ENCODE measurements around the gene NFASC.

Gene NFASC

DNA sequence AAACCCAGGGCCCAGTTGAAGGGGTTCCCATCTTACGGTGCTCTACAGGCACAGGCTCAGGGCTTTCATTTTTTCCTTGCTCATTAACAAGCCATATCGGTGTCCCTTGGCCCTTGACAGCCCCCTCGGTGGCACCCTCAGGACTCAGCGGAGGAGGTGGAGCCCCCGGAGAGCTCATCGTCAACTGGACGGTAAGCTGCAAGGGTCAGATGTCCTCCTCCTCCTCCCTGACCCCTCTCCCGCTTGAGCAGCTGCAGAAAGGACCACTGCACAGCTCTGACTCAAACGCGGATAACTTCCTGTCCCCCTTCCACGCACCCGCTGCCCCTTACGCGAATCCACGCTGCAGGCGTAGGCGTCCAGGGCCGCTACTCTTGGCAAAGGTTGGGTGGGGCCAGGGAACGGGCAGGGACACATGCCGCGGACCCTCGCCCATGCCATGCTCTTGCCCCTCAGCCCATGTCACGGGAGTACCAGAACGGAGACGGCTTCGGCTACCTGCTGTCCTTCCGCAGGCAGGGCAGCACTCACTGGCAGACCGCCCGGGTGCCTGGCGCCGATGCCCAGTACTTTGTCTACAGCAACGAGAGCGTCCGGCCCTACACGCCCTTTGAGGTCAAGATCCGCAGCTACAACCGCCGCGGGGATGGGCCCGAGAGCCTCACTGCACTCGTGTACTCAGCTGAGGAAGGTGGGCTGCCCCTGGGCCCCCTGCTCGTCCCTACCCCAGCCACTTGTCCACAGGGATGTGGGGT lies 198.9 kb downstream of the NFASC start:
- Histone ChIP-seq H3K36me3 (ENCODE audit: insufficient read depth, low read length) (no peaks in the 10 kb centered on the region), H3K27ac (ENCODE audit: low read depth, low read length) (no peak overlapping the region), H3K4me1 (ENCODE audit: insufficient read depth, low read length) (peaks cover 7% of the 10 kb centered on the region), H3K27me3 (ENCODE audit: control insufficient read depth in 1 of 2, insufficient read depth in 2 of 2, low read length in 2 of 2) (no peaks in the 10 kb centered on the region), H3K9me3 (ENCODE audit: low read length) (no peaks in the 10 kb centered on the region), H3K9ac (ENCODE audit: low read length) (no peak overlapping the region), H3K4me3 (ENCODE audit: low read depth in 1 of 2, low read length in 2 of 2) (no peak overlapping the region)

GRCh38 chr1:205071028-205071409 lies 200.4 kb downstream of the NFASC start:
- Histone ChIP-seq H3K36me3 (ENCODE audit: insufficient read depth, low read length) (no peaks in the 10 kb centered on the region), H3K9me3 (ENCODE audit: low read length) (no peaks in the 10 kb centered on the region), H3K4me1 (ENCODE audit: insufficient read depth, low read length) (peaks cover 7% of the 10 kb centered on the region), H3K27ac (ENCODE audit: low read depth, low read length) (no peak overlapping the region), H3K4me3 (ENCODE audit: low read depth in 1 of 2, low read length in 2 of 2) (no peak overlapping the region), H3K9ac (ENCODE audit: low read length) (no peak overlapping the region), H3K27me3 (ENCODE audit: control insufficient read depth in 1 of 2, insufficient read depth in 2 of 2, low read length in 2 of 2) (no peaks in the 10 kb centered on the region)

- no peak overlapping the region for H3K4me3 ChIP-seq (ENCODE audit: low read depth in 1 of 2, low read length in 2 of 2)
- H3K9ac ChIP-seq (ENCODE audit: low read length): no peak overlapping the region
- no peaks in the 10 kb centered on the region for H3K36me3 ChIP-seq (ENCODE audit: insufficient read depth, low read length)
- H3K9me3 ChIP-seq (ENCODE audit: low read length): no peaks in the 10 kb centered on the region
- no peak overlapping the region for H3K27ac ChIP-seq (ENCODE audit: low read depth, low read length)
- H3K4me1 ChIP-seq (ENCODE audit: insufficient read depth, low read length): peaks cover 7% of the 10 kb centered on the region
- H3K27me3 ChIP-seq (ENCODE audit: control insufficient read depth in 1 of 2, insufficient read depth in 2 of 2, low read length in 2 of 2): no peaks in the 10 kb centered on the region
Observed at GRCh38 chr1:205071801-205072200, 201.1 kb downstream of the NFASC start.

DNA sequence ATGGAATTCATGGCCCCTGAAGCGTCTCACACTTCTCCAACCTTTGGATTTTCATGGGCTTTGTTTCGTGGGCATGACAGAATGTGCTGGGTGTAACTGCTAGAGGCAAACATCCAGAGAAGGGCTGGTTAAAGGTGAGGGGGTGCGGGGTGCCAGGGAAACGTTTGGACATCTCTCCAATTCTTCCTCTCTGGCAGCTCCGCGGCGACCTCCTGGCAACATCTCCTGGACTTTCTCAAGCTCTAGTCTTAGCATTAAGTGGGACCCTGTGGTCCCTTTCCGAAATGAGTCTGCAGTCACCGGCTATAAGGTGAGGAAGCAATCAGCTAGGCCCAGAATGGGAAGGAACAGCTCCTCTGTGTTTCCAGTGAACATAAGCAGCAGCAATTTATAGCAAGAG lies 201.6 kb downstream of the NFASC start:
- H3K36me3 ChIP-seq (ENCODE audit: insufficient read depth, low read length): no peaks in the 10 kb centered on the region
- H3K9me3 ChIP-seq (ENCODE audit: low read length): no peaks in the 10 kb centered on the region
- peaks cover 7% of the 10 kb centered on the region for H3K4me1 ChIP-seq (ENCODE audit: insufficient read depth, low read length)
- H3K27ac ChIP-seq (ENCODE audit: low read depth, low read length): no peak overlapping the region
- no peak overlapping the region for H3K4me3 ChIP-seq (ENCODE audit: low read depth in 1 of 2, low read length in 2 of 2)
- no peaks in the 10 kb centered on the region for H3K27me3 ChIP-seq (ENCODE audit: control insufficient read depth in 1 of 2, insufficient read depth in 2 of 2, low read length in 2 of 2)
- H3K9ac ChIP-seq (ENCODE audit: low read length): no peak overlapping the region

Data from muscle layer of colon (tissue), 2 donors.